Transverse colon (tissue), 4 donors: ENCODE data around the gene NOTUM. TPM values are rescaled to one million over a fixed set of nuclear protein-coding genes. Genes with fewer than 3 reads are reported as not detected.

Experiments used
- DNase-seq: peaks from one replicate; pipeline ENCODE4 v3.0.0-alpha.2; 2019
- H3K27ac ChIP-seq, 4 donors: fragments of 200-600 bp; sonication (generic); 2 replicates each; pipeline ENCODE4 v1.5.1; 2016 to 2018; ENCODE audit warnings: inconsistent platforms in 4 of 4
- H3K27me3 ChIP-seq: fragments of 200-600 bp; sonication (generic); 2 replicates; pipeline ENCODE4 v1.5.1; 2017; ENCODE audit warnings: inconsistent platforms
- H3K36me3 ChIP-seq, 4 donors: fragments of 200-600 bp; sonication (generic); 2 replicates each; pipeline ENCODE4 v1.5.1; 2017 to 2019; ENCODE audit warnings: inconsistent platforms in 4 of 4
- H3K4me1 ChIP-seq, 4 donors: fragments of 200-600 bp; sonication (generic); 2 replicates each; pipeline ENCODE4 v1.5.1; 2017 to 2020; ENCODE audit warnings: inconsistent platforms in 4 of 4
- H3K4me3 ChIP-seq, 4 donors: fragments of 200-600 bp; sonication (generic); 1 replicate in 1 of 4; 2 replicates in 3 of 4; pipeline versions ENCODE4 v1.5.1 to v1.6.1; 2017 to 2019; ENCODE audit warnings: inconsistent platforms in 4 of 4
- H3K9me3 ChIP-seq, 2 donors: fragments of 200-600 bp; sonication (generic); 2 replicates each; pipeline ENCODE4 v1.5.1; 2017 to 2019; ENCODE audit warnings: inconsistent platforms in 2 of 2
- EP300 ChIP-seq: sonication (generic); formaldehyde crosslinking; IDR thresholded peaks from one replicate; pipeline ENCODE4 v1.6.1; 2017; ENCODE audit warnings: antibody characterized with exemption, low read depth
- POLR2A ChIP-seq: fragments of 450-650 bp; IDR thresholded peaks from one replicate; pipeline ENCODE4 v1.6.1; 2016; ENCODE audit warnings: antibody characterized with exemption, mild to moderate bottlenecking, moderate library complexity
- POLR2AphosphoS5 ChIP-seq, 3 donors: sonication (generic); formaldehyde crosslinking; IDR thresholded peaks; one replicate each; pipeline ENCODE4 v1.6.1; 2016; ENCODE audit warnings: antibody characterized with exemption in 3 of 3
- WGBS, 2 donors: methylation state at CpG; one replicate each; pipeline ENCODE4 v1.1.5; 2018; ENCODE audit warnings: low coverage in 1 of 2; 5-methylcytosine and 5-hydroxymethylcytosine counted together
- in situ Hi-C, 4 donors: fragments of 200-750 bp; cut with MboI; loops; one replicate each; pipeline versions ENCODE4 v1.15.0 to v1.15.1; 2017; ENCODE audit warnings: low sequenced_read_pairs in 3 of 4, low pct_ligation_motif_present in 1 of 4, low pct_unique_long_range_greater_than_20kb in 1 of 4
- intact Hi-C: fragments of 100-400 bp; cut with DNase I; formaldehyde crosslinking; loops from one replicate; pipeline ENCODE4 v1.15.1; 2023; ENCODE audit warnings: low total_unique reads
- total RNA-seq, 4 donors: library from RNA; depleted of rRNA; stranded (reverse); fragments of >200 nt; gene quantifications; one replicate each; pipeline ENCODE4 v1.1.0, GENCODE V29; 2016
- TF ChIP-seq, protein P1 (sequence below), 5 experiments: fragments of 200-600 bp in 3 of 5; fragments of 450-650 bp in 2 of 5; sonication (generic) in 3 of 5; IDR thresholded peaks; 1 replicate in 2 of 5; 2 replicates in 3 of 5; pipeline ENCODE4 v1.5.1; 2016 to 2017; ENCODE audit warnings: antibody characterized with exemption in 5 of 5, inconsistent platforms in 3 of 5, mild to moderate bottlenecking in 2 of 5, moderate library complexity in 1 of 5

The NOTUM gene
- total RNA-seq, 4 donors from 2014 or later: not detected

DNA sequence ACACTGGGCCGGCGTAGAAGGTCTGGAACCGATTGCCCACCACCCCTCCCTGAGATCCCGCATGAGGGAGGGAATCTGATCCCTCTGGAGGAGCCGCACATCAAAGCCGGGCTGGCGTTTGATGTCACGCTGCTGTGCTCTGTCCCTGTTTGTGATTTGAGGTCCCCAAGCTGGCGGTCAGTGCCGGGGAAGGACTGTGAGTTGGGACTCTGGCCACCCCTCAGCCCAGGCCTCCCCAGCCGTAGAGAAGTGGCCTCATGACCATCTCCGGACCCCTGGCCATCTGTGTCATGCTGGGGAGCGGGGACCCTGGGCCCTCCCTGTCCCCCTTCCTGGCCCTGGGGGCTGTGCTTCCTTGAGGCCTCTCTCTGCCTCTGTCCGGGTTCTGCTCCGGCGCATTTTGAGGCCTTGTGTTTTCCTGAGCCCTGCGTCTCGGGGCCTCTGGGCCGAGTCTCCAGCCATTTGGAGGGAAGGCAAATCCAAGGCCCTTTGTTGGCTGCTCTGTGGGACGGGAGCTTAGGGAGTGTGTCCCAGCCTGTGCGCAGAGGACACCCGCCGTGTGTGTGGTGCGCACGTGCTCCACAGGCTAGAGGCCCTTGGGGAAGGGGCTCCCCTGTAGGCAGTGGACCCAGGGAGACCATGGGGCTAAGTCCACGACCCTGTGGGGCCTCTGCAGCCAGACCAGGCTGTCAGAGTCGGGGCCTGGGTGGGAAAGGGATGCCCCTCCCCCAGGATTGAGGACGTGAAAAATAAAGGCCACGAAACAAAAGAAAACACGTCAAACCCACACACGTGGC lies 31.5 kb upstream of the NOTUM start:
- intact Hi-C loops: no loop called here
- Histone ChIP-seq H3K27me3 (no peaks in the 10 kb centered on the region), H3K4me3 (peak overlapping the region in 1 of 4 donors; percentile 26), H3K9me3 (no peaks in the 10 kb centered on the region), H3K4me1 (peaks cover 7 to 19% (median 16%) of the 10 kb centered on the region in 4 donors), H3K36me3 (no peaks in the 10 kb centered on the region), H3K27ac (peak overlapping the region; percentile 58 to 79 (median 71))
- TF ChIP-seq POLR2A (no peak), EP300 (no peak), POLR2AphosphoS5 (IDR thresholded peaks at IDR 0.05) (no peak)
- TF ChIP-seq, protein P1, sequence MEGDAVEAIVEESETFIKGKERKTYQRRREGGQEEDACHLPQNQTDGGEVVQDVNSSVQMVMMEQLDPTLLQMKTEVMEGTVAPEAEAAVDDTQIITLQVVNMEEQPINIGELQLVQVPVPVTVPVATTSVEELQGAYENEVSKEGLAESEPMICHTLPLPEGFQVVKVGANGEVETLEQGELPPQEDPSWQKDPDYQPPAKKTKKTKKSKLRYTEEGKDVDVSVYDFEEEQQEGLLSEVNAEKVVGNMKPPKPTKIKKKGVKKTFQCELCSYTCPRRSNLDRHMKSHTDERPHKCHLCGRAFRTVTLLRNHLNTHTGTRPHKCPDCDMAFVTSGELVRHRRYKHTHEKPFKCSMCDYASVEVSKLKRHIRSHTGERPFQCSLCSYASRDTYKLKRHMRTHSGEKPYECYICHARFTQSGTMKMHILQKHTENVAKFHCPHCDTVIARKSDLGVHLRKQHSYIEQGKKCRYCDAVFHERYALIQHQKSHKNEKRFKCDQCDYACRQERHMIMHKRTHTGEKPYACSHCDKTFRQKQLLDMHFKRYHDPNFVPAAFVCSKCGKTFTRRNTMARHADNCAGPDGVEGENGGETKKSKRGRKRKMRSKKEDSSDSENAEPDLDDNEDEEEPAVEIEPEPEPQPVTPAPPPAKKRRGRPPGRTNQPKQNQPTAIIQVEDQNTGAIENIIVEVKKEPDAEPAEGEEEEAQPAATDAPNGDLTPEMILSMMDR (IDR thresholded peaks at IDR 0.05): no peak
- WGBS, 2 donors: 82% methylated on average over 28 of the region's 31 CpGs; no CpG with 5 or more reads in 1 of the 2 donors
- in situ Hi-C loops: no loop called here
- DNase-seq: no peak

DNA sequence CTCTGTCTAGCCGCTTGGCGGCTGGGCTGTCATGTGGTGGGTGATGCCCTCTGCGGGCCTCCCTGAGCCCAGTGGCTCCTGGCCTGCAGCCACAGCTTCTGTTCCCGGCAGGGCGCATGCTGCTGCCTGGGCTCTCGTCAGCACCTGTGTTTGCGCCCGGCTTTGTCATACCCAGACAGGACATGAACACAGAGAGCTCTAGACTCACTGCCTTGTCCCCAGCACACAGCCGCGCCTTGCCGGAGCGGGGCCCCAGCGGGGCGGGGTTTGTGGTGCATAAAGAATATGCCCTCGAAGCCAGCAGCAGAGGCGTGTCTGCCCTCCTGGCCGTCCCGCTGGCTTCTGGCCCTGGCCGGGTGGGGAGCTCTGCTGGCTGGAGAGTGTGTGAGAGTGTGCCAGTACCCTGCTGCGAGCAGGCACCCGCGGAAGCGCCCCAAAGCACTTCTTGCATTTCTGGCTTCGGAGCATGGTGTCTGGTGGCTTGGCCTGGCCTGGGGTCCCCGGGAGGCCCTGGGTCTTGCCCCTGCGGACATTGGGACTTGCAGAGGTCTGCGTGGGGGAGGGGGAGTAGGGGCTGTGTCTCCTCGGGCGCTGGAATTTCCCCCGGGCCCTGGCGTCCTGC lies 30.8 kb upstream of the NOTUM start:
- peaks cover 7 to 19% (median 16%) of the 10 kb centered on the region in 4 donors for H3K4me1 ChIP-seq
- no peaks in the 10 kb centered on the region for H3K36me3 ChIP-seq
- H3K27me3 ChIP-seq: no peaks in the 10 kb centered on the region
- H3K4me3 ChIP-seq: peak overlapping the region in 2 of 4 donors; percentile 5 to 26
- TF ChIP-seq POLR2A (no peak), POLR2AphosphoS5 (IDR thresholded peaks at IDR 0.05) (peak in 2 of 3 donors; percentile 3 to 33)
- H3K9me3 ChIP-seq: no peaks in the 10 kb centered on the region
- DNase-seq: peak; percentile 91
- peak overlapping the region; percentile 58 to 79 (median 71) for H3K27ac ChIP-seq
- in situ Hi-C loops: no loop called here
- intact Hi-C loops: no loop called here
- WGBS, 2 donors: 31% methylated on average over 27 of the region's 31 CpGs; no CpG with 5 or more reads in 1 of the 2 donors

DNA sequence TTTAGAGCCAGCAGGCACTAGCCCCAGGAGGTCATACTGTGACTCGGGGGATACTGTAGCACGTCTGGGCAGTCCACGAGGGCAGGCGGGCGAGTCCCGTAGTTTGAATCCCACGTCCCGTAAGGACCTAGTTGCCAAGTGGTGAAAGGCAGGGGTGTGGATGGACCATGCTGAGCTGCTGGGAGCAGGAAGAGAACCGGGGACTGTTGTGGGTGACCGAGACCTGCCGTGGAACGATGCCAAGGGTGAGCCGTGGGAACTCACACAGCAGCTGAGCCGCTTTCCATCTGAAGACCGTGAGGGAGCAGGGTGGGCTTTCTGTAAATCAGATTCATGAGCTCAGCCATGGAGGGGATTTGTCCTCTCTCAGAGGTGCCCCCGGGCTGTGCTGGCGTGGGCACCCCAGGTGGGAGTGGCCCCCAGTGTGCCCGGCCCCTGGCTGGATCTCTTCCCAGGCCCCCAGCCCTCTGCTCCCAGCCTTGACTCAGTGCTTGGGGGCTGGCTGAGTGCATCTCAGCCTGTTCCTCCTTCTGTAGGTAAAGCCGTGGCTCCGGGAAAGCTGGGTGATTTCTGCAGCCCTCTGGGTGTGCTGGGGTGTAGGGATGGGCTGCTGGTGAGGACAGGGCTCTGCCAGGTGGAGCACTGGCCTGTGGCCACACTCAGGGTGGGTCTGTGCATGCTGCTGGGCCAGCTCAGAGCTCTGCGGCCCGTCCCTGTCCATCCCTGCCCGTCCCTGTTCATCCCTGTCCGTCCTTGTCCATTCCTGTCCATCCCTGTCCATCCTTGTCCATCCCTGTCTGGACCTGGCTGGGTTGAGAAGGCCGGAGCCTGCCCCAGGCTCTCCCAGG lies 30.1 kb upstream of the NOTUM start:
- in situ Hi-C loops: no loop called here
- TF ChIP-seq POLR2AphosphoS5 (IDR thresholded peaks at IDR 0.05): no peak
- TF ChIP-seq EP300: no peak
- TF ChIP-seq, protein P1 (IDR thresholded peaks at IDR 0.05): no peak
- no peak for TF ChIP-seq POLR2A
- no peak for DNase-seq

DNA sequence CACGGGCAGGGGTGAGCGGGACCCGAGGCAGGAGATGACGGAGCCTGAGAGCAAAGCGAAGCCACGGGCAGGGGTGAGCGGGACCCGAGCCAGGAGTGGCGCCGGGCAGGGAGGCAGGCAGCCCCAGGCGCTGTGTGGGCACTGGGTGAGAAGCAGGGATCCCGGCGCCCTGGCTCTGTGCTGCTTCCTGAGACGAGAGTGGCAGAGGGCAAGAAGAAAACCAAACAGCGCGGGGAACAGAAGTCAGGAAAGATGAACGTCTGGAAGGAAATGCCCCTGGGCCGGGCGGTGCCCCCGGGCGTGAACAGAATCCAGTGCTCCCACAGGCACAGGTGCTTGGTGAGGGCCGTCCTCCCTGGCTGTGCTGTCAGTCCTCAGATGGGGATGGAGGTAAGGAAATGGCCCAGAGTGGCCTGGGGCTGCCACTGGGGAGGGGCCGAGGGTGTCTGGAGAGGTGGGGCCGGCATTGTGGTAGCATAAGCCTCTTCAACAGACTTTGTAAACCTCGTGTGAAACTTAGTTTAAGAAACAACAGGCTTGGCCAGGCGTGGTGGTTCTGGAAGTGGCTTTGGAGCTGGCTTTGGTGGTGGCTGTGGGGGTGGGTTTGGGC lies 26.3 kb upstream of the NOTUM start:
- Histone ChIP-seq H3K9me3 (no peaks in the 10 kb centered on the region), H3K4me1 (peaks cover 4 to 14% (median 12%) of the 10 kb centered on the region in 4 donors), H3K27ac (no peak overlapping the region), H3K27me3 (no peaks in the 10 kb centered on the region), H3K36me3 (no peaks in the 10 kb centered on the region), H3K4me3 (no peak overlapping the region)
- in situ Hi-C loops (no loop called here), intact Hi-C loops (no loop called here)
- WGBS, 2 donors: 91 to 99% methylated on average over 13 to 26 of the region's 26 CpGs
- TF ChIP-seq POLR2AphosphoS5 (IDR thresholded peaks at IDR 0.05): no peak
- TF ChIP-seq EP300: no peak
- TF ChIP-seq POLR2A: no peak
- TF ChIP-seq, protein P1 (IDR thresholded peaks at IDR 0.05): no peak
- no peak for DNase-seq

More for the DNA sequence above, 30.1 kb upstream of the NOTUM start:
- Histone ChIP-seq H3K27me3 (no peaks in the 10 kb centered on the region), H3K4me3 (peak overlapping the region in 1 of 4 donors; percentile 26), H3K36me3 (no peaks in the 10 kb centered on the region), H3K4me1 (peaks cover 7 to 19% (median 16%) of the 10 kb centered on the region in 4 donors), H3K9me3 (no peaks in the 10 kb centered on the region), H3K27ac (peak overlapping the region; percentile 58 to 79 (median 71))
- intact Hi-C loops: no loop called here
- WGBS, 2 donors: 73 to 80% methylated on average over 1 to 22 of the region's 25 CpGs
